HG03095 (cell line): Measurements from ENCODE around the gene MYZAP.

ENCODE experiments used
- ATAC-seq: cut with Tn5 transposase; IDR thresholded peaks from one replicate; pipeline ENCODE4 v1.9.1; 2021; ENCODE audit warnings: moderate library complexity; ENCODE audit not compliant: unreplicated experiment

MYZAP gene, protein sequence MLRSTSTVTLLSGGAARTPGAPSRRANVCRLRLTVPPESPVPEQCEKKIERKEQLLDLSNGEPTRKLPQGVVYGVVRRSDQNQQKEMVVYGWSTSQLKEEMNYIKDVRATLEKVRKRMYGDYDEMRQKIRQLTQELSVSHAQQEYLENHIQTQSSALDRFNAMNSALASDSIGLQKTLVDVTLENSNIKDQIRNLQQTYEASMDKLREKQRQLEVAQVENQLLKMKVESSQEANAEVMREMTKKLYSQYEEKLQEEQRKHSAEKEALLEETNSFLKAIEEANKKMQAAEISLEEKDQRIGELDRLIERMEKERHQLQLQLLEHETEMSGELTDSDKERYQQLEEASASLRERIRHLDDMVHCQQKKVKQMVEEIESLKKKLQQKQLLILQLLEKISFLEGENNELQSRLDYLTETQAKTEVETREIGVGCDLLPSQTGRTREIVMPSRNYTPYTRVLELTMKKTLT

DNA sequence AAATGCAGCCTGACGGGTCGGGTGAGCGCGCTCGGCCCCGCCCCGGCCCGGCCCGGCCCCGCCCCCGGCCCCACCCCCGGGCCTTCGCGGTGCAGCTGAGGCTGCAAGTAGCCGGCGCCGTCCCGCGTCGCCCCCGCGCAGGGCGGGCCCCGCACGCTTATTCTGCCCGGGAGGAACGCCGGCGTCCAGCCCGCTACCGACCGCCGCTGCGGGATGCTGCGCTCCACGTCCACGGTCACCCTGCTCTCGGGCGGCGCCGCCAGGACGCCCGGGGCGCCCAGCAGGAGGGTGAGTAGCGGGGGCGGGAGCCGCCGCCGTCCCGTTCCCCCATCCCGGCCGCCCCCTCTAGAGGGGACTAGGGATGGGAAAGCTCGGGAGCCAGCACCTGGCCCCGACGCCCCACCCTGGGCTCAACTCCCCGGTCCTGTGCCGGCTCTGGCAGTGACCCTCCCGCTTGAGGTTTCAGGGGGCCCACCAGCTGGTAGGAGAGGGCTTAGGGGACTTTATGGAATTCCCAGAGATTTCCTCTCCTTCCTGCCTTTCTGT is at the start of gene MYZAP:
MYZAP (plus strand) TSS at position 83 of the 546 bp plus-strand sequence; CDS start at position 214, 131 bp downstream.
- no peak for ATAC-seq

DNA sequence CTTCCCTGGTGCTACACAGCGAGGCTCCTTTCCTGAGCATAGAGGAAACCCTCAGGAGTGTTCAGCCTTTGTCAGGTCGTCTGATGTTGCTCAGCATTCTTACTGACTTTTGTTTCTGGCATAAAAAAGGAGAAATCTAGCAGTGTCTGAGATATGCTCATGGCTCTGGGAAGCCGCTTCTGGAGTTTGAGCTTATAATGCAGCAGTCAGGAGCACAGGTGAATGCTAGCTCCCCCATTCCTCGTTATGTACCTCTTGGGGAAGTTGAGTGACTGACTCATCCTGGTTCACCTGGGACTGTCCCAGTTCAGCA is 49.2 kb upstream of the MYZAP start:
- no peak for ATAC-seq

DNA sequence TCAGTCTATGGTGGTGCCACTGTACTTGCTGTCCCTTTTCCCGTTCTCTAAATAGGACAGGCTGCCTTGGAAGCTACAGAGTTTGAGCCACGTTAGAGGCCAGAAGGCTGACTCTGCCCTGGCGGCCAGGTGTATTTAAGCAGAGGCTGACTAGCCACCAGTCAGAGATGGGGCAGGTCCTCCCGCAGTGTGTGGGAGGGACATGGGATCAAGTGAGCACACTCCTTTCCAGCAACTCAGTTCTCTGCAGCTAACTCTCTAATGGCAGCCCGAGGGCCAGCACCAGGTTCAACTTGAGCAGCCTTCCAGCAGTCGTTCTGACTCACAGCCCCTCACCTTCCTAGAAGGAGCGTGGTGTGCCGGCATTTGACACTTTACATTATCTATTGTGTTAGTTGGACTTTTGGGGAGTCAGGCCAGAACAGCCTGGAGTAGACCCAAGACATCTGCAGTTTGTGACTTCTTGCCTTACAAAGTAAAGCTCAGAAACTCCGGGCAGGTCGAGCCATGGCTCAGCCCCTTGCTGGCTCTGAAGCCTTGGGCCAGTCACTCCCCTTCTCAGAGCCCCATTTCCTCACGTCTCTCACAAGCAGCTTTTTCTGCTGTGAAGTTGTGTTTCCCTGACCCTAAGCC is 46.7 kb upstream of the MYZAP start:
- ATAC-seq: no peak

DNA sequence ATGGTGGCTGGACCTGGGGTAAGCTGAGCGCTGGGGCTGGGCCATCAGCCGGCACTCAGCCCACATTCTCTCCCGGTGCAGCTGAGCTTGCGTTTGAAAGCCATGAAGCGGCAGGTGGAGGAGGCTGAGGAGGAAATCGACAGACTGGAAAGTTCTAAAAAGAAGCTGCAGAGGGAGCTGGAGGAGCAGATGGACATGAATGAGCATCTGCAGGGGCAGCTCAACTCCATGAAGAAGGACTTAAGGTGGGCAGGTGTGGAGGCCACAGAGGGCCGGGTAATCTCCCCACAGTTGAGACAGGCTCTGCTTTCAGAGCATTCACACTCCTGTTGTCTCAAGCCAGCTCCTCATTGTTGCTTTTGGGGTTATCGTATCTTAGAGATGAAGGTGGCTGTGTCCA is 45.7 kb upstream of the MYZAP start:
- no peak for ATAC-seq

DNA sequence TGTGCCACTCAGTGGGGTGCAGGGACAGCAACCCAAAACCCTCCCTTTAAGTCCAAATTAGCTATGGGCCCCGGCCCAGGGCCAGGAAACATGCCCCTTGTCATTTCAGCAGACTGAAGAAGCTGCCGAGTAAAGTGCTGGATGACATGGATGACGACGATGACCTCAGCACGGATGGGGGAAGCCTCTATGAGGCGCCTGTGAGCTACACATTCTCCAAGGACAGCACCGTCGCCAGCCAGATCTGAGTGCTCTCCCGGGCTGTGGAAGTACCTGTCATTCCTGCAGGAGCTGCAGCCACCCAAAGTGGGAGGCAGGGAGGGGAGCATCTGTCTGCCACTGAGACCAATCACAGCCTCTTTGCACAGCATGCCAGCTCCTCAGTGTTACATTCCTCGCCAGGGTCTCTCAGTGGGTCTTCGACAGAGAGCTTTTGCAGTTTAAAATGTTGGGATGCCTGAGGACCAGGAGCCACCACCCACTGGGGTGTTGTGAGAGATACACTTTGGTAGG is 44.4 kb upstream of the MYZAP start:
- ATAC-seq: no peak

DNA sequence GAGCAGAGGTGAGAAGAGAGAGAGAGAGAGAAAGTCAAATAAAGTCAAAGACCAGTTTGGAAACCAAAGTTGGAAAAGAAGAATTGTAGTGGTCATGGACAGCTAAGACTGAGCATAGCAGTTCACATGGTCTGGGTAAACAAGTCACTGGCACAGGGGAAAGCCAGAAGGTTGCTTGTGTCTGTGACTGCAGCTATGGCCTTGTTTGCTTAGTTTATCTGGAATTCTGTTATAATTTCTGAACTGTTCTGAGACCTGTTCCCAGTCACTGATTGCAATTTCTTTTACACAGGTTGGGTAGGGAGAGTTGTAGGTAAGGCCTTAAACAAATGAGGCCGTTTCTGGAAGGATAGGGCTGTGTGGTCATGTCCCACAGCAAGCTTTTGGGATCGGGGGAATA is 43.4 kb upstream of the MYZAP start:
- no peak for ATAC-seq

DNA sequence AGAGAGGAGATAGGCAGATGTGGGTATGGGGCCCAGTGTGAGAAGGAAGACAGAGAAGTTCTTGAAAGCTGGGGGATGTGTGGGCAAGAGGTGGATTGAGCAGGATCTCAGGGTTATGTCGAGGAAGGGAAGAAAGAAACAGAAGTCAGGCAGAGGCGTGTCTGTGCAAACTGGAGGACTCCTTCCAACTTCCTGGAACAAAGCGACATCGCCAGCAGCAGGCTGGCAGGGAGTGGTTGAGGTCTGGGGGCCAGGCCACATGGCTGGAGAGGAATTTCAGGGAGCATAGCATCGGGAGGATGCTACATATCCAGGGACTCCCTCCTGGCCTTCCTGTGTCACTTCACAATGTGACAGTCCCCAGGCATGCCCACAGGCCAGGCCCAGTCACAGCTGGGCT is 42.9 kb upstream of the MYZAP start:
- ATAC-seq: no peak

DNA sequence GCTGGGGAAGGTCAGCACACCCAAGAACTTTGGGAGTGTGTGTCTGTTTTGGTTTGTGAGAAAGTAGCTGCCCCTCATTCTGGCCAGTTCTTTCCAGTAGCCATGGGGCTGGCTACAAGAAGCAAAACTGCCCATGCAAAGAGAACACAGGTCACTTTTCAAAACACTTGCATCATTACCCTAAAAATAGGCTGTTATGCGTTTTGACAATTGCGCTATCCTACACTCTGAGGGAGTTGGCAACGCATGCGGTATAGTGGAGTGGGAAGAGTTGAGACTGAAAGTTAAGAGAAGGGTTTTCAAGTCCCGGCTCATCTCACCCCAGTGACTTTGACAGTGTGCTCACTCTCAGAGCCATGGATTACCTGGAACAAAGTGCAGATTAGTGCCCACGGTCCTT is 41.8 kb upstream of the MYZAP start:
- no peak for ATAC-seq

DNA sequence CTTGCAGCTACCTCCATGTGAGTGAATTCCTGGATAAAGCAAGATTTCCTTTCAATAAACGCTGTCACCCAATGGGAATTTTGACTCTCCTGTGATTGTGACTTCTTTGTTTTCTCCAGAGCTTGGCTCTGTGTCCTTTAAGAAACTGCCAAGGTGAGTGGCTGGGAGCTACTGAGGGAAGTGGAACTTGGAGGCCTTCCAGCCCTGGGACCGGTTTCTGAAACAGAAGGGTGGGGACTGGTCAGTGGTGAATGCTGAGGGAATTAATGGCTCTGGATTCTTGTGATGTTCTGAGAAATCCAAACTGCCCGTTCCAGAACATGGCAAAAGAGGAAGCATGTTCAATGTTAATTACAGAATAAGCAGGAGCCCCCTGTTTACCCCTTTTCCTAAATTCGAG is 41.1 kb upstream of the MYZAP start:
- no peak for ATAC-seq

DNA sequence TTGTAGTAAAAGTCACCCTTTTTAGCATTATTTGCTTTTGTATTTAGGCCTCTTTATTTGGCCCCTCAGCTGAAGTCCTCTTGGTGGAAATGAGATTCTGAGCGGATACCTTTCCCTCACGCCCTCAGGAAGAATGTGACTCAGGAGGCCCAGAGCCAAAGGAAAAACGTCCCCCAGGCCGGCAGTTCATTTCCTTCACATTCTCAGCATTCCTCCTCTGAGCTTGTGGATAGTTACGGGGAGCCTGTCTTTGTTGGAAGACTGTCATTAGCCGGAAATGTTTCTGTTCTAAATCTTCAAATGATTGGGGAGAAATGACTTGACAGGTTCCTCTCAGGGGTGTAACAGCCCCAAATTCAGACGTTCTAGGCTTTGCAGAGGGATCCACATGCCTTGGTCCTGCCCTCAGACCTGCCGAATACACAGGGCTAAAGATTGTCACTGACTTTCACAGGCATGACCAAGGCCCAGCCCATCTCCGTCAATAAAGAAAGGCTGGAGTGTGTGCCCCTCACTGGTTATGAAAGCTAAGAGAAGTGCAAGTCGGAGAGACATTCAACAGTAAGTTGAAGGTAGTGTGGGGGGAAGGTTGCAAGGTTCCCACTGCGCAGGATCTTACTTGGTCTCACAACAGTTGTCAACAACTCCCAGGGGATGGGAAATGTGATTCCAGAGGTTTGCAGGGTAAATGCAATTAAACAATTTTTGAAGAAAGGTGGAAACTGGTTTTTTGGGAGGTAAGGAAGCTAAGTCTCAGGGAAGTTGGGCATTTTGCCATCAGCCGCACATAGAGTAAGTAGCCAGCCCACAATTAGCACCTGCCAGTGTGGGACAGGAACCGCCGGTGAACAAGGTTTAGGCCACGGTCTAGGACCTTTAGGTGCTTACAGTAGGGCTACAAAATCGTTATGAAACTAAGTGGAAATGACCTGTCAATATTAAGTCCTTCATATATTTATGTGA is 39.7 kb upstream of the MYZAP start:
- no peak for ATAC-seq

DNA sequence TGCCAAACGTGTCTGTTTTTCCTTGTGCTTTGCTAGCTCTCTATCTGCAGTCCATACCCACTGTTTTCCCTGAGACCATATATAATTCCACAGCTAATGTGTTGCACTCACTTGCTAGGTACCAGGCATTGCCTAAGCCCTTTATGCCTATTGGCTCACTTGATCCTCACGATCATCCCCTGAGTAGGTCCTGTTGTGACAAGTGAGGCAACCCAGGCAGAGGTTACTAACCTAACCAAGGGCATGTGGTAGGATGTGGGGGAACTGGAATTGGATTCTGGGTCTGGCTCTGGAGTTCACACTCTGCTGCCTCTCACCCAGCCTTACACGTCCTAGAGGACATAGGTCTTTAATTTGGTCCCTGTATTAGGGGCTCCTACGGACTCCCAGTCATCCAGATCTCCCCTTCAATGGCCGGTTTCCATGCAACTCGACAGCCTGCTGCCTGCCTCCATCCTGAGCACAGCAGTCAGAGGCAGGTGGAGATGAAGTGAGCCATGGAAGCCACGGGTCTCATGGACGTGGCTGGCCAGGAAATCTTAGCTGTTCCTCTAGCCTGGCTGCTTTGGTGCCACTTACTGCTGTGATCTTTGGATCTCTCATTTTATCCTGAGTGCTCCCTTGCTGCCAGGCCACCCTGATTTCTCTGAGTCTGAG is 38.9 kb upstream of the MYZAP start:
- ATAC-seq: no peak

DNA sequence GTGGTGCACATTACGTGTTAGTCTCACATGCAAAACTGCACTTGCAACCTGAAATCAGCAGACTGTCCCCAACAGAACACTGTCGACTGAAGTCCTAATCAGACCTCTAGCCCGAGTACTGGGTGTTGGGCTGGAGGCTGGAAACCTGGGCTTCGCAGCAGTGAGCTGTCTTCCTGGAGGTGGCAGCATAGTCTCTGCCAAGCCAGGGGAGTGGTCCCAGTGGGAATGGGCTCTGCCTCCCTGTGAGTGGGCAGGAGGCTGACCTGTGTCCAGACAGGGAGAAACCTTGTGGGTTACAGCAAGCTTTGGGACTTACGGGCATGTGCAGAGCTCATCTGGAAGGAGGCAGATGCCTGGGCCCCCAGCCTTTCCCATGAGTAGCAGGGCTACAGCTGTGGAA is 38.2 kb upstream of the MYZAP start:
- no peak for ATAC-seq

DNA sequence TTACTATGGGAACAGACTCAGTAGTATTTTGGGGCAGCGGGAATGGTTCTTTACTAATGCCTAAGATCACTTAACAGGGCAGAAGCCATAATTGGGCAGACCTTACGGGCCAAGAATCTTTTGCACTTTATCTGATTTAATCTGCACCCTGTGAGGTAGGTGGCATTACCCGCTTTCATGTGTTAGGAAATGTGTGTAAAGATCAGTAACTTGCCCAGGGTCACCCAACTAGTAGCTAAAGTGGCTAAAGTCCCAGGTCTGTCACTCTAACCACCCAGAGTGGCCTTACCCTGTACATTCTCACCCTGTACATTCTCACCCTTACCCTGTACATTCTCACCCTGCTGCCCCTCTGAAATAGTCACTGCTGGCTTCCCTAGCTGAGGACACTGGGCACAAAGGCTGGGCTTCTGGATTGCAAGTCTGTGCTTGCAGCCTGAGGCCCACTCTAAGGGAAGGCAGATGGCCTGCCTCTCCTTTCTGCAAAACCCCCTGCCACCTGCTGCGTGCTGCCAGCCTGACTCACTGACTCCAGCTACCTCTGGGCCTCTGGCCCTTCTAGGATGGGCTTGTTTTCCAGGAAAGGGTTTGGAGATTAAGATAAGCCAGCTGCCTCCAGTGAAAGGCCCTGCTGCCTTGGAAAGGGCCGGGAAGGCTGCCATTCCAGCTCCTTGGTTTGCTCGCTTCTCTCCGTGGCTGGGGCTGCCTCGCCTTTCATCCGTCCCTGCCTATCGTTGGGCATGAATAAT is 37.5 kb upstream of the MYZAP start:
- no peak for ATAC-seq

DNA sequence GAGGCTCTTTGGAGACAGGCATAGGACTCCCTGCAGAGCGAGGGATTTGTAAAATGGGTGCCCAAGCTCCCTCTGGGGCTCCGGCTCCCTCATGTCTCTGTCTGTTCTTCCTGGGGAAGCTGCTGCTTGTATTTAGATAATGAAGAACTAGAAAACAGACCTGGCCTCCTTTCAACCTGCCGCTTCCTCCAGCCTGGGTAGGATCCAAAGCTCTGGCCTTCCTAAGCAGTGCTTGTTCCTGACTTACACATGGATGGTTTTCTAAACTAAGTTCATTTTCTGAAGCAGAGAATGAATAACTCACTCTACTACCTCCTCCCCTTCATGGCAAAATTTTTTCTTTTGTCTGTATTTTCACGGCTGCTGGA is 36.9 kb upstream of the MYZAP start:
- ATAC-seq: no peak

DNA sequence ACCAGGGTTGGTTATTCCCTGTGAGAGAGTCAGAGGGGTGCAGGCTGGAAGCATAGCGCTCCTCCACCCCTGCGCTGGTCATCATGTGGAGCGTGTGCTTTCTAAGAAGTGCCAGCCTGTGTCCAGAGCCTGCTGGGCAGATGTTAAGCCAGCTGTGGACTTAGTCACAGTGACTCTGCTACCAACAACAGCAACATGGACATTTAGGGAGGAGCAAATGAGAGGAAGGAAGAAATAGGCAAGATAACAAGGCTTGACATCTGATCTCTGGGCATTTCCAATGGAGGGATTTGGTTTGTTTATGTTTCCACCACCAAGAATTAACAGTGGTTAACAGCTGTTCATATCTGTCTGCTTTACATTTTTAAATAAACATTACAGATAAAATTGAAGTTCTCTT is 36.4 kb upstream of the MYZAP start:
- no peak for ATAC-seq

DNA sequence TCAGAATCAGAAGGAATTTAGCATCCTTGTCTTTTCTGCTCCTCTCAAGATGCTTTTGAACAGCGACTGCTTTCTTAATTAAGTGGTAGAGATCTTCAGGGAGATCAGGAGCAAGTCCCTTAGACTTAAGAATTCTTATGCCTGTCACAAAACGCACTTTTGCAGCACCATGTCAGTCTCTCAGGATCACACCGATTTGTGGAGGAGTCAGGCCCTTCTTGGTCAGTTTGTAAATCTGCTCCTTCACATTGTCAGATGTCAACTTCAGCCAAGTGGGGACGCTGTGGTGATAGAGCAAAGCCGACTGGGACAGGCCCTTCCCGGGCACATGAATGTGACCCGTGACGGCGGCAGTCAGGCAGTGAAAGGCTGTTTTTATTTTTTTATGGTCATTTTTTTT is 35.7 kb upstream of the MYZAP start:
- ATAC-seq: no peak

DNA sequence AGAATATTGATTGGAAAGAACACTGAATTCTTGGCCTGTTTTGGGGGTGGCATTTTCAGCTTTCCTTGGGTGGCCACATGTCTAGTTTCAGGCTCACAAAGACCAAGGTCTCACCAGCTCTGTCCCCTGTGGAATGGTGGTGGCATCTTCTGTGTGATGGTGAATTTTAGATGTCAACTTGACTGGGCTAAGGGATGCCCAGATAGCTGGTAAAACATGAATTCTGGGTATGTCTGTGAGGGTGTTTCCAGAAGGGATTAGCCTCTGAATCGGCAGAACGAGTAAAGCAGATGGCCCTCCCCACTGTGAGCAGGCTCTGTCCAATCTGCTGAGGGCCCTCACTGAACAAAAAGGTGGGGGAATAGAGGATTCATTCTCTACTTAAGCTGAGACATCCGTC is 34.4 kb upstream of the MYZAP start:
- ATAC-seq: no peak

DNA sequence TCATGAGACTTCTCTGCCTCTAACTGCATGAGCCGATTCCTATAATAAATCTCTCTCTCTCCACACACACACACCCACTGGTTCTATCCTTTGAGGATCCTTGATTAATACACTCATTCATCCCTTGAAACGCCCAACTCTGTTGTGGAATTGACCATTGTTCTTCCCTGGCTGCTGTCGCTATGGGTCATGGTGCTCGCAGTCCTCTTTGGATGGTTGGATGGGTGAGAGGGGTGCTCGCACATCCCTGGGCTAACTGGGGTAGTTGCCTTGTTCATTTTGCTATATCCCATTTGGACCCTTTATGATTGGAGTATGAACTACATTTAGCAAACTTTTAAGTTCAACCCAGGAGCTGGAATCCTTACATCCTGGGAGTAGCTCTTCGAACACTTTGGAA is 33.9 kb upstream of the MYZAP start:
- ATAC-seq: no peak

DNA sequence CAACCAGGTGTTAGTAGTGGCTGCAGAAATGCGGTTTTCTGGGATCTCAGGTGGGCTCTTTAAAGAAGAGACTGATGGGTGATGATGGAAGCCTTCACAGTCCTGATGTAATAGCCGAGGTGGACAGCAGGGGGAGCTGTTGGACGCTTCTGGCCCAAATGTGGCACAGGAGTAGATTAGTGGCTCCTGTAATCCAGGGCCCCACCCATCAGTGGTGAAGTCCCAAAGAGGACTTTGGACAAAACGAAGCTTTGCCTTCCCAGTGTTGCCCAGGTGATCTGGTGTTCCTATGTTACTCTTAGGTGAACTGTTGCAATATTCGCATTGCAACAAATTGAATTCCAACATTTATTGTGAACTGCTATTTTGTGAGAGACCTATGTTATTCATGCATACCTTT is 31.8 kb upstream of the MYZAP start:
- ATAC-seq: no peak
